Thyroid gland (tissue), 4 donors: ENCODE measurements around the gene ENOX2. TPM values are rescaled to one million over a fixed set of nuclear protein-coding genes. Genes with fewer than 3 reads are reported as not detected.
"Not testable (repeated sequence)": the region's sequence is repeated elsewhere in the genome, so short reads cannot be mapped to it uniquely, and the experiment has no call there.

Experiments used
- DNase-seq, 2 donors: peaks; one replicate each; pipeline ENCODE4 v3.0.0-alpha.2; 2019
- H3K27ac ChIP-seq, 3 donors: fragments of 200-600 bp; sonication (generic); 1 replicate in 2 of 3; 2 replicates in 1 of 3; pipeline ENCODE4 v1.5.1; 2016 to 2019; ENCODE audit warnings: mild to moderate bottlenecking in 1 of 3, moderate library complexity in 1 of 3
- H3K27me3 ChIP-seq: fragments of 200-600 bp; sonication (generic); one replicate; pipeline ENCODE4 v1.5.1; 2019
- H3K36me3 ChIP-seq, 2 donors: fragments of 200-600 bp; sonication (generic); one replicate each; pipeline ENCODE4 v1.5.1; 2016 to 2019
- H3K4me1 ChIP-seq, 2 donors: fragments of 200-600 bp; sonication (generic); one replicate each; pipeline ENCODE4 v1.5.1; 2017 to 2019
- H3K4me3 ChIP-seq, 3 donors: fragments of 200-600 bp; sonication (generic); replicated peaks in 1 of 3; 1 replicate in 2 of 3; 2 replicates in 1 of 3; pipeline ENCODE4 v1.5.1; 2016; ENCODE audit warnings: mild to moderate bottlenecking in 1 of 3
- H3K9me3 ChIP-seq: fragments of 200-600 bp; sonication (generic); one replicate; pipeline ENCODE4 v1.5.1; 2017
- CTCF ChIP-seq, 6 experiments: fragments of 200-600 bp in 3 of 6; fragments of 450-650 bp in 3 of 6; sonication (generic) in 3 of 6; IDR thresholded peaks; one replicate each; pipeline ENCODE4 v1.5.1; 2016 to 2019; ENCODE audit warnings: antibody characterized with exemption in 6 of 6, mild to moderate bottlenecking in 2 of 6, inconsistent platforms in 1 of 6, moderate library complexity in 1 of 6
- POLR2A ChIP-seq, 2 donors: fragments of 450-650 bp; IDR thresholded peaks; one replicate each; pipeline ENCODE4 v1.6.1; 2017; ENCODE audit warnings: antibody characterized with exemption in 2 of 2, mild to moderate bottlenecking in 2 of 2, moderate library complexity in 1 of 2
- WGBS, 2 donors: methylation state at CpG; one replicate each; pipeline ENCODE4 v1.1.5; 2017; 5-methylcytosine and 5-hydroxymethylcytosine counted together
- intact Hi-C: fragments of 100-400 bp; cut with DNase I; formaldehyde crosslinking; loops from one replicate; pipeline ENCODE4 v1.15.1; 2023
- total RNA-seq, 4 donors: library from RNA; depleted of rRNA; stranded (reverse); fragments of >200 nt; gene quantifications; one replicate each; pipeline ENCODE4 v1.2.3, GENCODE V29; 2016

ENOX2 gene
- total RNA-seq, 4 donors from 2014 or later: 11.8 to 25.2 (median 20.1) TPM

- H3K4me3 ChIP-seq: no peak overlapping the region
- H3K9me3 ChIP-seq: no peaks in the 10 kb centered on the region
- DNase-seq: no peak
- no peaks in the 10 kb centered on the region for H3K4me1 ChIP-seq
- intact Hi-C loops: no loop called here
- H3K27me3 ChIP-seq: no peaks in the 10 kb centered on the region
- H3K27ac ChIP-seq: no peak overlapping the region
- no peaks in the 10 kb centered on the region for H3K36me3 ChIP-seq
- no peak for TF ChIP-seq POLR2A (IDR thresholded peaks at IDR 0.05)
- no peak for TF ChIP-seq CTCF (IDR thresholded peaks at IDR 0.05)
- WGBS, 2 donors: 84 to 88% methylated on average over 2 of the region's 2 CpGs
These were observed 101.1 kb downstream of the ENOX2 start for GRCh38 chrX:130801901-130802300.

GRCh38 chrX:130799393-130799792 lies 103.6 kb downstream of the ENOX2 start:
- 89 to 93% methylated on average over 1 of the region's 1 CpG for WGBS, 2 donors
- no peaks in the 10 kb centered on the region for H3K4me1 ChIP-seq

GRCh38 chrX:130793975-130794374 lies 109.0 kb downstream of the ENOX2 start:
- Histone ChIP-seq H3K27me3 (no peaks in the 10 kb centered on the region), H3K9me3 (no peaks in the 10 kb centered on the region), H3K4me1 (no peaks in the 10 kb centered on the region), H3K27ac (no peak overlapping the region), H3K4me3 (no peak overlapping the region), H3K36me3 (no peaks in the 10 kb centered on the region)
- DNase-seq: no peak
- intact Hi-C loops: no loop called here
- TF ChIP-seq POLR2A (IDR thresholded peaks at IDR 0.05) (no peak), CTCF (IDR thresholded peaks at IDR 0.05) (no peak)

More at GRCh38 chrX:130799393-130799792, 103.6 kb downstream of the ENOX2 start:
- DNase-seq: no peak
- TF ChIP-seq POLR2A (IDR thresholded peaks at IDR 0.05): no peak
- TF ChIP-seq CTCF (IDR thresholded peaks at IDR 0.05): no peak
- intact Hi-C loops: no loop called here
- peak overlapping the region in 1 of 3 donors; percentile 3 for H3K4me3 ChIP-seq
- no peaks in the 10 kb centered on the region for H3K27me3 ChIP-seq
- H3K27ac ChIP-seq: no peak overlapping the region
- no peaks in the 10 kb centered on the region for H3K9me3 ChIP-seq
- no peaks in the 10 kb centered on the region for H3K36me3 ChIP-seq

- H3K27ac ChIP-seq, H3K4me1 ChIP-seq, H3K27me3 ChIP-seq, intact Hi-C loops, H3K9me3 ChIP-seq, DNase-seq, H3K4me3 ChIP-seq, H3K36me3 ChIP-seq: not testable (repeated sequence)
- 92 to 97% methylated on average over 2 of the region's 2 CpGs for WGBS, 2 donors
These were observed 111.1 kb downstream of the ENOX2 start for GRCh38 chrX:130791870-130792269.

GRCh38 chrX:130789793-130790192 lies 113.2 kb downstream of the ENOX2 start:
- Histone ChIP-seq H3K27me3 (no peaks in the 10 kb centered on the region), H3K9me3 (no peaks in the 10 kb centered on the region), H3K4me3 (no peak overlapping the region), H3K27ac (no peak overlapping the region), H3K4me1 (no peaks in the 10 kb centered on the region), H3K36me3 (no peaks in the 10 kb centered on the region)
- no peak for TF ChIP-seq CTCF (IDR thresholded peaks at IDR 0.05)
- TF ChIP-seq POLR2A (IDR thresholded peaks at IDR 0.05): no peak
- WGBS, 2 donors: 95 to 97% methylated on average over 2 of the region's 2 CpGs
- no peak for DNase-seq
- intact Hi-C loops: no loop called here
